ENCODE results near the gene PRAC2.
A peak's percentile ranks its signal among the peaks of the same experiment; 100 is the strongest.
"Not testable (repeated sequence)": the region's sequence is repeated elsewhere in the genome, so short reads cannot be mapped to it uniquely, and the experiment has no call there.

Gene PRAC2

GRCh38 chr17:48722915-48723422, at the start of gene PRAC2:
TSS of gene PRAC2 (plus strand) at chr17:48723185. CDS start at chr17:48724411, 1,226 bp downstream.
- H3K27ac ChIP-seq, result peak within 1 kb of the TSS in 2 of 21 experiments; percentile 72 to 73

DNA sequence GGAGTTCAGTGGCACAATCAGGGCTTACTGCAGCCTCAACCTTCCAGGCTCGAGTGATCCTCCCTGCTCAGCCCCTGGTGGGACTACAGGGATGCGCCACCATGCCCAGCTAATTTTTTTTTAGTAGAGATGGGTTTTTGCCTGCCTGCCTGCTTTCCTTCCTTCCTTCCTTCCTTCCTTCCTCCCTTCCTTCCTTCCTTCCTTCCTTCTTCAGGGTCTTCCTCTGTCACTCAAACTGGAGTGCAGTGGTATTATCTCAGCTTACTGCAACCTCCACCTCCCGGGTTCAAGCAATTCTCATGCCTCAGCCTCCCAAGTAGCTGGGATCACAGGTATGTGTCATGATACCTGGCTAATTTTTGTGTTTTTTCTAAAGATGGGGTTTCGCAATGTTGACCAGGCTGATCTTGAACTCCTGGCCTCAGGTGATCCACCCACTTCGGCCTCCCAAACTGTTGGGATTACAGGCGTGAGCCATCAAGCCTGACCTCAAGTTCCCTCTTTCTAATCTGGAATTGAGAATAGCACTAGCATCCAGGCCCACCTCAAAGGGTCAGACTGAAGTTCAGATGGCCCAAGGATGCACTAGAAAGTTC, 45.9 kb upstream of the PRAC2 start:
- Histone ChIP-seq H3K4me3 (no peak overlapping the region), H3K27ac (no peak overlapping the region)

More at GRCh38 chr17:48722915-48723422, at the start of gene PRAC2:
- peak within 1 kb of the TSS in 2 of 7 experiments; percentile 1 to 6 for H3K4me3 ChIP-seq

GRCh38 chr17:48678141-48678971, 44.6 kb upstream of the PRAC2 start:
- Histone ChIP-seq H3K27ac (no peak overlapping the region), H3K4me3 (no peak overlapping the region)

DNA sequence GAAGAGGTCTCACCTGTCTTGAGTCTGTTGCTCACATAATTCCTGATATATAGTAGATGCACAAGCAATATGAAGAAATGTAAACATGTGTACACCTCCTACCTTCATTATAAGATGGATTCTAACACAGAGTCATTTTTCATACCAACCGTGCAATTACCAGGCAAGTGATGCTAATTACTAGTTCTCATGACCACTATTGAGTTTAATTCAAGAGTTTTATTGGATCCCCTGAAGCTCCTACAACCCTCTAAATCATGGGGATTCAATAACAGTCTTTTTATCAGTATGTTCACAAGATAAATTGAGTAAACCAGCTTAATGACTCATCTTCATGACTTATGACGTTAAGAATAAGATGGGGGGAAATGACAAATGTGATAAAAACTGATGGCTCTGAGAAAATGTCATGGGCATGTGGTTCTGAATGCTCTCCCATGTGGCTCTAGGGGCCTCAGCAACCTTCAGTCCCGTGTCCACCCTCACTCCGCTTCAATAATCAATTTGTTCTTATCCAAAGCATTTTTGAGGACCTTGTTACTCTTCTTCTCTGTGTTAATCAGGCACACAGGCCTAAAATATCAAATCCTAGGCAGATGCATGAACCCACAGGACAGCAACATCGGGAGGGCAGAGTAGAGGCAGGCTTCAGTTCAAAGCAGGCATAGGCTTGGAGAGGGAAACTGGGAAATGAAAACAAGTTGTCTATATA, 43.4 kb upstream of the PRAC2 start:
- no peak overlapping the region for H3K4me3 ChIP-seq

GRCh38 chr17:48681609-48682008, 41.4 kb upstream of the PRAC2 start:
- H3K4me3 ChIP-seq, result no peak overlapping the region
- H3K27ac ChIP-seq, result no peak overlapping the region

More for the DNA sequence above, 43.4 kb upstream of the PRAC2 start:
- H3K27ac ChIP-seq, result no peak overlapping the region

DNA sequence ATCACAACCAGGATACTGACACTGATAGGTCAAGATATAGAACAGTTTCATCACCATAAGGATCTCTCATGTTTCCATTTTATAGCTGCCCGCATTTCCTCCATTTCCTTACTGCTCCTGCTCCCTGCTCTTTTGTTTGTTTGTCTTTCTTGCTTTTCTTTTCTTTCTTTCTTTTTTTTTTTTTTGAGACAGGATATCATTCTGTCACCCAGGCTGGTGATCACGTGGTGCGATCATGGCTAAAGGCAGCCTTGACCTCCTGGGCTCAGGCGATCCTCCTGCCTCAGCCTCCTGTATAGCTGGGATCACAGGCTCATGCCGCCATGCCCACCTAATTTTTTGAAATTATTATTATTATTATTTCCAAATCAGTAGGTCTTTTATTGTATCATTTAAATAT, 32.3 kb upstream of the PRAC2 start:
- Histone ChIP-seq H3K4me3 (no peak overlapping the region), H3K27ac (no peak overlapping the region)

DNA sequence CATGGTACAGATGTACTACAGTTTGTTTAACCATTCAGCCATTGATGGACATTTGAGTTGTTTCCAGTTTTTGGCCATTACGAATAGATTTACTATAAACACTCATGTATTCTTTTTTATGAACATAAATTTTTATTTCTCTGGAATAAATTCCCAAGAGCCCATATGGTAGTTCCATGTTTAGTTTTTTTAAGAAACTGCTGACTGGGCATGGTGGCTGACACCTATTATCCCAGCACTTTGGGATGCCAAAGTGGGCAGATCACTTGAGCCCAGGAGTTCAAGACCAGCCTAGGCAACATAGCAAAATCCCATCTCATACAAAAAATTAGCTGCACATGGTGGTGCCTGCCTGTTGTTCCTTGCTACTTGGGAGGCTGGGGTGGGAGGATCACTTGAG, 30.9 kb upstream of the PRAC2 start:
- H3K27ac ChIP-seq, result no peak overlapping the region
- no peak overlapping the region for H3K4me3 ChIP-seq

DNA sequence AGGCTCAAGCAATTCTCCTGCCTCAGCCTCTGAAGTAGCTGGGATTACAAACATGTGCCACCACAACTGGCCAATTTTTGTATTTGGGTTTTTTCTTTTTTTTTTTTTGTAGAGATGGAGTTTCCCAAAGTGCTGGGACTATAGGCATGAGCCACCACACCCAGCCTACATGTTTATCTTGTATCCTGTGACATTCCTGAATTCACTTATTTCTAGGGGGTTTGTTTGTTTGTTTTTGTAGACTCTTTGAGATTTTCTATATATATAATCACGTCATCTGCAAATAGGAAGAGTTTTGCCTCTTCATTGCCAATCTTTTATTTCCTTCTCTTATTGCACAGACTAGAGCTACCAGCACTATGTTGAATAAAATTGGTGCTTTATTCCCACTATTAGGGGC, 29.8 kb upstream of the PRAC2 start:
- H3K4me3 ChIP-seq, result no peak overlapping the region
- H3K27ac ChIP-seq, result peak overlapping the region in 1 of 21 experiments; percentile 20

DNA sequence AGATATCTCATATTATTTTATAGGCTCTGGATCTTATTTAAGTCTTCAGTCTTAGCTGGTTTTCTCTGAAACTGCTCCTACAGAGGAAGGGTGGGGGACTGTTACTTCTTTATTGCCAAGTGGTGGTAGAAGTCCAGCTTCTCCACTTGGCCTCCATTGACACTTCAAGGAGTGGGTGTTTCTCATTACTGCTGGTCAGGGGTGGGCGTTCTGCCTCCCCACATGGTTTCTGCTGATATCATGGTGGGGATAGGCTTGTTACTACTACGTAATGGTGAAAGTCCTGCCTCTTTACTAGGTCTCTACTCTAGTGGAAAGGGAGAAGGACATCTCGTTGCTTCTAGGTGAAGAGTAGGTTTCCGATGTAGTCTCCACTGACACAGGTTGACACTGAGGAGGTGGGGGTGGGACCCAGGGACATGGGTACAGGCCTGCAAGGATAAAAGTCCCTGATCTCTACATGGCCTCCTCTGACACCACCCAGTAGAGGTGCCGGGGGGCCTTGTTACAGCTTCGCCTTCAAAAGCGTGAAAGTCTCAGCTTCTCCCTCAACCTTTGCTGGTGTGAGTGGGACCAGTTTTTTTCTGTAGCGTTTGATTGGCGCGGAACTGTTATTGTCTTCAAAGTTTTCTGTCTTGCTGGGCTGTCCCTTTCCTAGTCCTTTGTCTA, 21.0 kb upstream of the PRAC2 start:
- Histone ChIP-seq H3K4me3 (no peak overlapping the region), H3K27ac (no peak overlapping the region)

- peak overlapping the region in 2 of 21 experiments; percentile 13 to 35 for H3K27ac ChIP-seq
- H3K4me3 ChIP-seq, result no peak overlapping the region
Measured at GRCh38 chr17:48704361-48705248, 18.4 kb upstream of the PRAC2 start.

DNA sequence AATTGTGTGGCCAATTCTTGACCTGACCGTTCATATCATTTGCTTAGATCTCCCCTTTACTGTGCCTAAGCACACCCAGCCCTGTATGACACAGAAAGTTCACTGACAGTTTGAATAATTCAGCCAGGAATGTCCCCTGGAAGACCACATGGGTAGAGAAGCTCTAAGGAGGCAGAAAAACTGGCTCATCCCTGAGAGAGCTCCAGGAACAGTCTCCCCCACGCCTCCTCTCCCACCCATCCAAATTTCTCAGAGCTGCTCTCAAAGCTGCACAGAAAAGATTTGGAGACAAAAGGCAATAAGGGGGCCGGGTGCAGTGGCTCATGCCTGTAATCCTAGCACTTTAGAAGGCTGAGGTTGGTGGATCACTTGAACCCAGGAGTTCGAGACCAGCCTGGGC, 11.9 kb upstream of the PRAC2 start:
- Histone ChIP-seq H3K27ac (no peak overlapping the region), H3K4me3 (no peak overlapping the region)

GRCh38 chr17:48715496-48716399, 7.2 kb upstream of the PRAC2 start:
- Histone ChIP-seq H3K27ac (no peak overlapping the region), H3K4me3 (no peak overlapping the region)

GRCh38 chr17:48716549-48716948, 6.4 kb upstream of the PRAC2 start:
- not testable (repeated sequence) for H3K27ac ChIP-seq, H3K4me3 ChIP-seq

DNA sequence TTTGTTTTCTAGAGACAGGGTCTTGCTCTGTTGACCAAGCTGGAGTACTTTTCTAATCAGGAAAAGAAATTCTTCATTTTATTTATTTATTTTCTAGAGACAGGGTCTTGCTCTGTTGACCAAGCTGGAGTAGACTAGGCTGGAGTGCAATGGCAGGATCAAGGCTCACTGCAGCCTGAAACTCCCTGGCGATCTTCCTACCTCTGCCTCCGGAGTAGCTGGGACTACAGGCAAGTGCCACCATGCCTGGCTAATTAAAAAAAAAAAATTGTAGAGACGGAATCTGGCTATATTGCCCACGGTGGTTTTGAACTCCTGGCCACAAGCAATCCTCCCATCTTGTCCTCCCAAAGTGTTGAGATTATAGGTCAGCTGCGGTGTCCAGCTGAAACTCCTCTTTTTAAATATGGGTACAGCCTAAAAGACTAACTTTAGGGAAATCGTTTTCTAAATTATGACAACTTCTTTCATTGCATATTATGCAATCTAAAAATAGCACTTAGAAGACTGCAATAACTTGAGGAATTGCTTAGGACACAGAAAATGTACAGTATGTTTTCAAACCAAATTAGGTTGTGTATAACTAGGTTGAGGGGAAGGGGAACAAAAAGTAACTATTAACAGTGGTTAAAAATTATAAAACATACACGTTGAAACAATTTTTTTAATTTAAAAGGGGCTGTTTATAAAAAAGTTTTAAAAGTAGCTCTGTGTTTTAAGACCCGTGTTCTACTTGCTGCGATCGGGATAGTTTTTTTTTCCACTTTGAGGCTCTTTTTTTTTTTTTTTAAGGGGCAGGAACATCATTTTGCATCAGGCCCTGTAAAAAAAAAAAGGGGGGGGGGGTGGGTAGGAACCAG, 5.4 kb upstream of the PRAC2 start:
- Histone ChIP-seq H3K27ac (no peak overlapping the region), H3K4me3 (no peak overlapping the region)

- H3K27ac ChIP-seq, result peak overlapping the region in 4 of 21 experiments; percentile 16 to 88 (median 70)
- H3K4me3 ChIP-seq, result no peak overlapping the region
Measured at GRCh38 chr17:48718227-48718760, 4.7 kb upstream of the PRAC2 start.

DNA sequence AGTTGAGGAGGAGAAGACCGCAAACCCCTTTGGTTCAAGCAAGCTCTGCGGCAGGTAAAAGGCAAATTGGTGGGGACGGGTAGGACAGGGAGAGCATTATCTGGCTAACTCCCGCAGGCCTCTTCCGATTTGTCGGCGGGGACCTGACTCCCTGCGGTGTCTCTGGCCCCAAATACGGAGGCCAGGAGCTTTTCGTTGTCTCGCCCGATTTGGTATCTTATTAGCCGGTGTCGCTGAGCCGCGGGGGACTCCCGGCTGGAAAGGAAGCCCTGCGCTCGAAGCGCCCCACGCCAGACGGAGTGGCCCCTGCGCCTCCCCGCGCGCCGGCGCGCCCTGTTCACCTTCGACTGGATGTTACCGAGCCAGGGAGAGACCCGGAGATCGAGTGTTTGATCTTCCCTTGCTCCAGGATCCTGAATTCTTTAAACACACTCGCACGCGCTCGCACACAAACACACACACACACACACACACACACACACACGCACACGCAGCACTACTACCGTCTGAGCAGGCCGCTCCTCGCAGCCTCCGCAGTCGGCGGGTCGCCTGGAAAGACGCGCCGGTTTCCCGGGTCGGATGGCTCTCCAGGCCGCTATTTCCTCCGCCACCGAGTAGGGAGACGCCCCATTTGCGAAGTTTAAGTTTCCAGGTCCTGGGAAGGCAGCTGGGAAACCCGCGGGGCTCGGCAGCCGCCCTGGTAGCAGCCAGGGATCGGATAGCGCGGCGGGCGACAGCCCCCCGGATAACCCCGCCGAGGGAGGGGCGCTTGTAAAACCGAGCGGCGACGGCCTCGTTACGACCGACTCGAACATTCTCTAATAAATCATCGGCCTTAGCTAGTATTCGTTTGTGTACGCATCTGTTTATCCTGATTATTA, 4.0 kb upstream of the PRAC2 start:
- no peak overlapping the region for H3K4me3 ChIP-seq
- H3K27ac ChIP-seq, result peak overlapping the region in 6 of 21 experiments; percentile 5 to 88 (median 62)

Data from skin epidermis (tissue), 12 donors.